ENCODE results near the gene C1QTNF1.

C1QTNF1 gene

DNA sequence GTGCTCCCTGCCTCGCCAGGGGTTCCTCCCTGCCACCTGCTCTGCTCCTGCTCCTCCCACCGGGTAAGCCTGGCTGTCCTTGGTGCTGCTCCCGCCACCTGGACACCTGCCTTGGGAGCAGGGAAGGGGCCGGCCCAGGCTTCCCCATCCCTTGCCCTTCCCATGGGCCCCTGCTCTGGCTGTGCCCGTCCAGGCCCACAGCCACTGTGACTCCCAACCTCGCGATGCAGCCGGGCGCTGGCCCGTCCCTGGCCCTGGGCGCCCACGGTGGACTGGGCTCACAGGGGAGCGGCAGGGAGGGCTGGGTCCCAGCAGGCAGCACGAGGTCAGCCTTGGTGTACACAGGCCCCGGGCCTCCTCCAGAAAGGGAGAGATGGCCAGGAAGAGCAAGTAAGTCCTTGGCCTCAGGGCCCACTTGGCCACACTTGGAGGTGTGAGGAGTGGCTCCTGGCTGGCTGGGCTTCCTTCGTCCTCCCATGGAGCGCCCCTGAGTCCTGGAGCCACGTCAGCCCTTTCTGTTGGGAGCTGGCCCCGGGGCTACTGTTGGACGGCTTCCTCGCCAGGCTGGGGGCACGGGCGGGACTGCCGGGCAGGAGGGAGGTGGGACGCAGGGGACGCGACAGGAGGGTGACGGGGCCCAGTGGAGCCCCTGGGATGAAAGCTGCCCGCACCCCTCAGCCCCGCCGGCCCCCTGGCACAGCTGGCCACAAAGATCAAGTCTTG is 65.9 kb downstream of the C1QTNF1 start:
- TF ChIP-seq, protein P1, sequence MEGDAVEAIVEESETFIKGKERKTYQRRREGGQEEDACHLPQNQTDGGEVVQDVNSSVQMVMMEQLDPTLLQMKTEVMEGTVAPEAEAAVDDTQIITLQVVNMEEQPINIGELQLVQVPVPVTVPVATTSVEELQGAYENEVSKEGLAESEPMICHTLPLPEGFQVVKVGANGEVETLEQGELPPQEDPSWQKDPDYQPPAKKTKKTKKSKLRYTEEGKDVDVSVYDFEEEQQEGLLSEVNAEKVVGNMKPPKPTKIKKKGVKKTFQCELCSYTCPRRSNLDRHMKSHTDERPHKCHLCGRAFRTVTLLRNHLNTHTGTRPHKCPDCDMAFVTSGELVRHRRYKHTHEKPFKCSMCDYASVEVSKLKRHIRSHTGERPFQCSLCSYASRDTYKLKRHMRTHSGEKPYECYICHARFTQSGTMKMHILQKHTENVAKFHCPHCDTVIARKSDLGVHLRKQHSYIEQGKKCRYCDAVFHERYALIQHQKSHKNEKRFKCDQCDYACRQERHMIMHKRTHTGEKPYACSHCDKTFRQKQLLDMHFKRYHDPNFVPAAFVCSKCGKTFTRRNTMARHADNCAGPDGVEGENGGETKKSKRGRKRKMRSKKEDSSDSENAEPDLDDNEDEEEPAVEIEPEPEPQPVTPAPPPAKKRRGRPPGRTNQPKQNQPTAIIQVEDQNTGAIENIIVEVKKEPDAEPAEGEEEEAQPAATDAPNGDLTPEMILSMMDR (IDR thresholded peaks at IDR 0.05; ENCODE audit: control insufficient read depth, extremely low read depth, insufficient read depth): no peak
- no peak for DNase-seq (ENCODE audit: low read depth)

DNA sequence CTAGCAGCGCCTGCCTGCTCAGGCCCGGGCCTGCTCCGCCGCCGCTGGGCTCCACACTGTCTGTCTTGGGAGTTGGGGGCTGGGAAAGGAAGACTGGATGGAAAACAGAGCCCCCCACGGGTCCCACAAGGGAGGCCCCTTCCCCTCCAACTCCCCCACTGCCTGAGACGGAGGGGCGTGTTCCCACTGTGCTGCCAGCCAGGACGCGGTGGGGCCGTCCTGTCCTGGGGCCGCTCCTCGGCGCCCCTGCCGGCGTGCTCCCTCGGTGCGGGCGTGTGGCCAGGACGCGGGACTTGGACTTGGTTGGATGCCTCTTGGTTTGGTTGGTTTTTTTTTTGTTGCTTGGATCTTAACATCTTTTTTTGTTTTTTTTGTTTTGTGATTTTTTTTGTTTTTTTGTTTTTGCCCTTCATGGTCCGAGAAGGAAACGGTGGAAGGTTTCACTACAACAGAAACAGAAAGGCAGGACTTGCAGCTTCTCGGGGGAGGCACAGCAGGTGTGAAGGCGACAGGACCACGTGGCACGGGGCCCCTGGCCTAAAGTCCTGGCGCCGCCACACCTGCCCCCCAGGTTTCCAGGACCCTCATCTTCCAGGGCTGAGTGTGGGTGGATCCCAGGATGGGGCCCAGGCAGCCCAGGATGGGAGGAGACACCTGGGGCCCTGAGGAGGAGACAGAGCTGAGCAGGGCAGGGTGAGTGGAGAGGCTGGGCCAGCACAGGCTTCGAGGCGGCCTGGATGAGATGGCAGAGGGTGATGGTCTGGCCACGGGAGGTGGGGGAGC is 66.7 kb downstream of the C1QTNF1 start:
- TF ChIP-seq, protein P1 (IDR thresholded peaks at IDR 0.05; ENCODE audit: control insufficient read depth, extremely low read depth, insufficient read depth): no peak
- no peak for DNase-seq (ENCODE audit: low read depth)
- no peak overlapping the region for H3K4me3 ChIP-seq (ENCODE audit: low read depth, low read length)

More for the DNA sequence above, 65.9 kb downstream of the C1QTNF1 start:
- H3K4me3 ChIP-seq (ENCODE audit: low read depth, low read length): no peak overlapping the region

DNA sequence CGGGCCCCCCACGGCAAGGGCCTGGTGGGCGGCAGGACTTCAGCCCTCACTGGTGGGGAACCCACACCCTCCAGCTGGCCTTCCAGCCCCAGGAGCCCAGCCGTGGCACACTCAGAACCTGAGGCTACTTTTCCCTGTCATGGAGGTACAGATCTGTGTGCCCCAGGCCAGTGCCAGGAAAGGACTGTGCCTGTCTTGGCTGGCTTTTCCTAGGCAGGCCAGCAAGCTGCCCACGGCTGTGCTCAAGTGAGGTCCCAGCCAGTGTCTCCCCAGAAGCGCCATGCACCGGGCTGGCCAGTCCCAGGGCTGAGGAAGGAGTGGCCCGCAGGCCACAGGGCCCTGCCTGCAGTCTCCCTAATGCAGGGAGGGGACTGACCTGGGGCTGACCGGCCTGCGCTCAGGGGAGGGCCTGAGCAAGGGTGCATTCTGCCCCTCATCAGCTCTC is 67.3 kb downstream of the C1QTNF1 start:
- DNase-seq (ENCODE audit: low read depth): no peak
- TF ChIP-seq, protein P1 (IDR thresholded peaks at IDR 0.05; ENCODE audit: control insufficient read depth, extremely low read depth, insufficient read depth): no peak
- H3K4me3 ChIP-seq (ENCODE audit: low read depth, low read length): no peak overlapping the region

DNA sequence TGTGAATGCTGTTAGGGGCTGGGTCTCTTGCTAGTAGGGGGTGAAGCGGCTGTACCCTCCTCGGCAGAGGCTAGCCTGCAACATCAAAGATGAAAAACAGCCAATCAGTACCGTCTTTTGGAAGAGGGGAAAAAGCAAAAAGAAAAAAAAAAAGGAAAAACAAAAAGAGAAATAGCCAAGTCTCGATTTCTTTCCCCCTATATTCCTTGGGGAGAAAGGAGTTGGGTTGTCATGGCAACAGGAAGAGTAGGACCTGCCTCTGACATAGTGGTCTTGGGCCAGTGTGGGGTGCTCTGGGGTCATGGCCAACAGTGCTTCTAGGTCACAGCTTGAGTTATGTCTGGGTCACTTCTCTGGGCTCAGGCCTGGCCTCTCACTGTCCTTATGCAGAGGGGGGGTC is 68.6 kb downstream of the C1QTNF1 start:
- no peak for DNase-seq (ENCODE audit: low read depth)
- H3K4me3 ChIP-seq (ENCODE audit: low read depth, low read length): no peak overlapping the region
- TF ChIP-seq, protein P1 (IDR thresholded peaks at IDR 0.05; ENCODE audit: control insufficient read depth, extremely low read depth, insufficient read depth): no peak

DNA sequence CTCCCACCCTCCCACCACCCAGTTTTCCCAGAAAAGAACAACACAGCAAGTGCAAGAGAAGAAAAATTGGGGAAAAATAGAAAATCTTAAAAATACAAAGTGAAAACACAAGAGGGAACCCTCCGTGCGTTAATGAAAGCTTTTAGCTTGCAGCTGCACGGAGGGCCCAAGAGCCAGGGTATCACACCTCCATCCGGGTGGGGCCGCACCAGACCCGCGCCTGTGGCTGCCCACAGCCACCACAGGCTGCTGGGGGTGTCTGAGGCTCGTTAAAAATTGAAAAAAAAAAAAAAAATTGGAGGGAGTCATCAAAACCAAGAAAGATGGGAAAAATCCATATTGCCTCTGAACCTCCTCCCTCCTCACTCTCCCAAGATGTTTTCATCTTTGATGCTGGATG is 69.3 kb downstream of the C1QTNF1 start:
- TF ChIP-seq, protein P1 (IDR thresholded peaks at IDR 0.05; ENCODE audit: control insufficient read depth, extremely low read depth, insufficient read depth): no peak
- DNase-seq (ENCODE audit: low read depth): no peak
- no peak overlapping the region for H3K4me3 ChIP-seq (ENCODE audit: low read depth, low read length)

DNA sequence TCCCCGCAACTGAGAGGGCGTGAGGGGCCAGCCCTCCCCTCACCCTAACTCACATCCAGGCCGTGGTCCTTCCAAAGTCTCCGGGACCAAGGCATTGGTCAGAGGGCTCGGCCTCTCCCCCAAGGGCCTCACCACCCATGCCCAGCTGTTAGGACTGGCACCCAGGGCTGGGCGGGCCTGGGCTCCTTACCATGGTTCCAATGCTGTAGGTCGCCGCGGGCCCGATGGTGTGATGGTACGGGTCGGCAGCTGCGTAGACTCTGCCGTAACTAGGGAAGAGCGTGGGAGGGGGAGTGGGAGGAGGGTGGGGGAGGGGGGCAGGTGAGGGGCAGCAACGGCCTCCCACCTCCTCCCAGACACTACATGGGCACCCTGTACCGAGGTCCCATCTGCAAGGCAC is 70.3 kb downstream of the C1QTNF1 start:
- no peak for DNase-seq (ENCODE audit: low read depth)
- TF ChIP-seq, protein P1 (IDR thresholded peaks at IDR 0.05; ENCODE audit: control insufficient read depth, extremely low read depth, insufficient read depth): no peak
- H3K4me3 ChIP-seq (ENCODE audit: low read depth, low read length): no peak overlapping the region

All from LNCaP clone FGC (cell line).